ENCODE measurements around the gene TIMP3.

Gene TIMP3

DNA sequence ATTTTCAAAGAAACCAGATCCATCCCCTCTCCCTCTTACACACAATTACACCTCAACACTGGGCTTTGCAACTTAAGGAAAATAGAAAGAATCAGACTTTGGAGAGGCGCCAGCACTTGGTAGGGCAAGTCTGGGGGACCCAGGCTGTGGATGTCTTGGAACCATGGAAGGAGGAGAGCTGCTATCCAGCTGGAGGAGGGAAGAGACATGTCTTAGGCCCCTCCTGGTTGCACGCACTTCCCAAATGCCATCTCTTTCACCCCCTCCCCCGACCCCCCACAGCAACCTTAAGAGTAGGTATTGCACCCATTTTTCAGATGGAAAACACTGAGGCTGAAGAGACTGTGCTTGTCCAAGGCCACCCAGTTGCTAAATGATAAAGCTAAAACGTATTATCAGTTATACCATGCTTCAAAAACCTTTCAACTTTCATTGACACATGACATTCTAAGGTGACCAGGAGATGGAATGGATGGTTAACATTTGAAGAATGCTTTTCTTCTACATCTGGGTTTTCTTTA lies 3.9 kb downstream of the TIMP3 start:
- DNase-seq (ENCODE audit: extremely low read depth in 1 of 2, low read depth in 1 of 2): no peak

DNA sequence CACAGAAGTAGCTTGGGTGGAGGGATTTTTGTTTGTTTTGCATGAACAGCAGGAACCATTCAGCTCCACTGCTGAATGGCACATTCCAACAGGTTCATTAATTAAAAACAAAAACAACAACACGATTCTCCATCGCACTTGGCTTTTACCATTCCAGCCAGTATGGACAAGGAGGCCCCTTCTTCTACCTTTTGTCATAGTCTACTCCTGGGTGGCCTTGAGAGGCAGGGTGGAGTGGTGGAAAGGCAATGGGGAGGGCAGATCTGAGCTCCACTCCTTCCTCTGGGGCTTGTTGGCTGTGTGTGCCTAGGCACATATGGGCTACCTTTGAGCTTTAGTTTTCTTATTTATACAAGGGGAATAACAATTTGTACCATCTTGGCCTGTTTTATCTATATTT lies 4.8 kb downstream of the TIMP3 start:
- no peak for DNase-seq (ENCODE audit: extremely low read depth in 1 of 2, low read depth in 1 of 2)

DNA sequence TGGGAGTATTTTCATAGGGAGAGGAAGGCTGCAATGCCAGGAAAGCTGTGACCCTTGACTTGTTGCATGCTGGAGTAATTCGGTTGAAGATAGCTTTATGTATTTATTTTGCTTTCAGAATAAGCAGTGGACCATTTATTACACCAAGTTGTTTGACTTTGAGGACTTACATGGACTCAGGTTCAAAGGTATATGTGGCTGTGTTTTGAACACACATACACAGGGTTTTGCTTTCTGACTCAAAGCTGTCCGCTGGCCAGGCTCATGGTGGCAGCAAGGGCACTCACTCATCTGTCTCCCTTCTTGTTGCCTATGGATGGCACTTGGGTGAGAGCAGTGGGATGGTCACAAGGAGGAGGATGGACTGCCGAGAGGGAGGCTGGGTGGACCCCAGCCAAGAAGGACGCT lies 6.5 kb downstream of the TIMP3 start:
- DNase-seq (ENCODE audit: extremely low read depth in 1 of 2, low read depth in 1 of 2): no peak

DNA sequence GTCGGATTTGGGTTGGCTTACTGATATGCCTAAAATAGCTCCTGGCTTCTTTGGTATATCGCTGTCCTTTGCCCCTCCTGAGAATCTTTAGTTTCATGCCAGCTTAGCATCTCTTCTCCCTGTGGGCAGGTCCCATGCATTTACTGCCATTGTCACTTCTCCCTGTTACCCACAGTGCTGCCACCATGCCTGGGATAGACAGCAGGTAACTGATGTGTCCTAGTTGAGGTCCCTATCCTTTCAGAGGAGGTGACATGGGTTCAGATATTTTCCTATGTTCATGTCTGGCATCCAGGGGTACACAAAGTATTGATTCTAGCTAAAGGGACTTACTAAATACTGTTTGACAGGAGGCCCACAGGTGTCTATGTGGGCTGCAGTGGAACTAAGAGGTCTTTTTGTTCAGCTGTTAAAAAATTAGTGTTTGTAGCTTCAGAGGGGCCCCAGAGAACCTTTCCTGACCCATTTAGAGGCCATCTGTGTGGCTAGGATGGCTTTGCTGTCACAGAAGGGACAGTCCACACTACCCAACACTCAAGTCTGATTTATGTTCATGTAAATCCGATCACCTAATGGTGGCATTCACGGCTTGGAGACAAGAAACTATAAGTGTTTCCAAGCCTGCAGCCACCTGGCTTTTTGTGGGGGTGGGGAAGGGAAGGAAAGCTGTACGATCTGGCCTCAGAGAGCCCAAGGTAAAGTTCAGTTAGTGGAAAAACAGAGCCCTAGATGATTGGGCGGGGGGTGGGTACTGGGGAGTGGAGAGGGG lies 8.5 kb downstream of the TIMP3 start:
- no peak for DNase-seq (ENCODE audit: extremely low read depth in 1 of 2, low read depth in 1 of 2)

- no peak for DNase-seq (ENCODE audit: extremely low read depth in 1 of 2, low read depth in 1 of 2)
Measured at GRCh38 chr22:32810555-32811133, 9.1 kb downstream of the TIMP3 start.

- DNase-seq (ENCODE audit: extremely low read depth in 1 of 2, low read depth in 1 of 2): no peak
Measured at GRCh38 chr22:32811788-32812545, 10.5 kb downstream of the TIMP3 start.

DNA sequence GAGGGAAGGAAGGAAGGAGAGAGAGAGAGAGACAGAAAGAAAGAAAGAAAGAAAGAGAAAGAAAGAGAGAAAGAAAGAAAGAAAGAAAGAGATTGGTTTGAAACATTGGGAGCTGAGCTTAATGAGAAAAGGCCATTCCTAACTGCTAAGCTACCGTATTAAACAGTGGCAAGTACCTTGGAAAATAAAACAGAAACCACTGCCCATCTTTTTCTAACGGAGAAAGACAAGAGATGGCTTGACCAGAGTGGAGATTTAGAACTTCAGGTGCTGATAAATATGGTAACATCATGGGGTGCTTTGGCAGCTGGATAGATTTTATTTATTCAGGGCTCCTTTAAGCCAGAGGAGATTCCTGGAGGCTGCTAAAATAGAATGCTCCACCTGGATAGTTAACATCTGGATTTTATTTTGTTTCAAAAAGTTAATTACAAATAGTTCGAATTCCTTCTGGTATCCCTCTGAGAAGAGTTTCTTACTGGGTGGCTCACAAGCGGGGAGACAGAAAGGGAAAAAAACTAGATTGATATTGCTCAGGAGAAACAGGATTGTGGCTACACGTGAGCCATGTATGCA lies 12.9 kb downstream of the TIMP3 start:
- DNase-seq (ENCODE audit: extremely low read depth in 1 of 2, low read depth in 1 of 2): no peak

- DNase-seq (ENCODE audit: extremely low read depth in 1 of 2, low read depth in 1 of 2): no peak
Measured at GRCh38 chr22:32815059-32815458, 13.6 kb downstream of the TIMP3 start.

DNA sequence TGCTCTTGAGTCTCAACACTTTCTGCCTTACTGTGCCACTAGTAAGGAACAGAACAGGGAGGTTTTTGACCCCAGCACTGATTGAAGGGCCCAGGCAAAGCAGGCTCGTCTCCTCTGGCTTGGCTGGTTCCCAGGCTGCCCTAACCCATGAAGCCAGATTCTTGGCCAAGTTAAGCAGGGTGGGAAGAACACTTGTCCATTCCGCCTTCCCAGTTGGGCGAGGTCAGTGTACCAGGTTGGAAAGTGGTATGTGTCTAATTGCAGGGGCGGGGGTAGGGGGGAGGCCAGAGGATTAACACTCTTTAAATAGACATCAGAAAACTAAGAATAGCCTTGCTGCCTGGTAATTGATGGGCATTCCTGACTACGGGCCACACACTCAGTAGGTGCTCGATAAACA lies 14.4 kb downstream of the TIMP3 start:
- DNase-seq (ENCODE audit: extremely low read depth in 1 of 2, low read depth in 1 of 2): no peak

GRCh38 chr22:32817137-32817730 lies 15.7 kb downstream of the TIMP3 start:
- DNase-seq (ENCODE audit: extremely low read depth in 1 of 2, low read depth in 1 of 2): no peak

DNA sequence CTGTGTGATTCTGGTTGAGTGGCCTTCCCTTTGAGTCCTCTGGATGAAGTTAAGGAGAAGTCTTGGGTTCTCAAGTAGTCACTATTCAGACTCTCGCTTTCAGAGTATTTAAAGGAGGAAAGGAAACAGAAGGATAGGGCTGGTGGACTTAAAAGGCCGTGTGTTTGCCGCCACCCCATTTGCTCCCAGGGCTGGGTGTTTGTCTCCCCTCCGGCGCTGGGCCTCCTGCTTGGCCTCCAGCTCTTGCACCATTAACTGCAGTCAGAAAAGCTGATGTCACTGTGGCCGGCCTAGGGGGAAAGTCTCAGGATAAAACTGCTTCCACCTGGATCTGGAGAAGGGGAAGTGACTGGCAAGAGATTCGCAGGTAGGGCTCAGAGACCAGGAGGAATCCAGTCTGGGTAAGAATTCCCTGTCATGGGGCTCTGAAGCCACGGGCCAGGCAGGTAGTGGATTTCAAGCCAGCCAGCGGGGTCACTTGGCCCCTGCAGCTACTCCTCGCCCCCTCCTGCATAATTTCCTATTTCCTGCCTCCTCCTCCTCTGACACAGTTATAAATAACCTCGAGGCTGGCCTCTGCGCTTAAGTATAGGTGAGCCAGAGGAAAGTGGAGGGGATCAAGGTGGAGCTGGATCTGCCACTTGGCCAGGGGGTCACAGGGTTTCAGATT lies 17.1 kb downstream of the TIMP3 start:
- DNase-seq (ENCODE audit: extremely low read depth in 1 of 2, low read depth in 1 of 2): no peak

DNA sequence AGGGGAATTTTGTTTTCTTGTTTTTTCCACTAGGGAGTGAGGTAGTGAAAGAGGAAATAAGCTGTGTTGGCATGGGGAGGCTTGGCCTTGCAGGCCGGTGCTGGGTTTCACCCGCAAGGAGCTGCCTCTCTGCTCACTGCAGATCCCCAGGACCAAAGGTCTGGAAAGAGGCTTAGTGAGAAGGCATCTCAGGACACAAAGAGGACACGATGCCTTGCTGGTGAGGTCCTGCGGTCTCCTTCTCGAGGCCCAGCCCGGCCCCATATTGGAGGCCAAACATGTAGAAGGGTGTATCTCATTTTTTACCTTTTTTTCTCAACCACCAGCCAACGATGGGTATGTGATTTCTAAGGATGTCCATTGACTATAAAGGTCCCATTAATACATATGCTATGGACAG lies 17.6 kb downstream of the TIMP3 start:
- DNase-seq (ENCODE audit: extremely low read depth in 1 of 2, low read depth in 1 of 2): no peak

GRCh38 chr22:32820131-32821119 lies 18.9 kb downstream of the TIMP3 start:
- no peak for DNase-seq (ENCODE audit: extremely low read depth in 1 of 2, low read depth in 1 of 2)

DNA sequence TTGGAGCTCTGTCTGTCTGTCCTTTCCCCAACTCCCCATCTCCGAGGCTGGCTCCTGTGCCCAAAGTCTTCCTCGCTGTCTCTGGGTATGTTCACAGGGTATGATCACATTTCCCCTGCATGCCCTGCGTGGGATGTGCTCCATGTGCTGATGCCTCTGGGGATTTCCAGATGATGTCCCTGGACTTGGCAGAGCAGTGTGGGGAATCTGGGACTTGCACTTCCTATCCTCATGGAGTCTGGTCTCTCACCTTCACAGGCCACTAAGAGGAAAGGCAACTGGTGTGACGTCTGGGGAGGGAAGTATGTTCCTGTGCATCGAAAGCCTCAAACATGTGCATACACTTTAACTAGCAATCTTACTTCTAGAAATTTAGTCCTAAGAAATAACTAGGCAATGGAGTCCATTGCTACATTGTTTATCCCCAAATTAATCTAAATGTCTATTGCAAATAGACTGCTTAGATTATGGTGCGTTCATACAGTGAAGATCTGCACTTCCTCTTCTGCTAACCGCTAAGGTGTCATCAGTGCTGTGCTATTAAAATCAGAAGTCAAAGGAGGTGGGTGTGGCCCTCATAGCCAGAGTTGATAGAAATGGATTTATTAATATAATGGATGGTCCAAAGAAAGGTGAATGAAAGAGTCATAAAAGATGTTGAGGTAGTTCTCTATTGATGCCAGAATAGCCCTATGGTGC lies 20.8 kb downstream of the TIMP3 start:
- no peak for DNase-seq (ENCODE audit: extremely low read depth in 1 of 2, low read depth in 1 of 2)

DNA sequence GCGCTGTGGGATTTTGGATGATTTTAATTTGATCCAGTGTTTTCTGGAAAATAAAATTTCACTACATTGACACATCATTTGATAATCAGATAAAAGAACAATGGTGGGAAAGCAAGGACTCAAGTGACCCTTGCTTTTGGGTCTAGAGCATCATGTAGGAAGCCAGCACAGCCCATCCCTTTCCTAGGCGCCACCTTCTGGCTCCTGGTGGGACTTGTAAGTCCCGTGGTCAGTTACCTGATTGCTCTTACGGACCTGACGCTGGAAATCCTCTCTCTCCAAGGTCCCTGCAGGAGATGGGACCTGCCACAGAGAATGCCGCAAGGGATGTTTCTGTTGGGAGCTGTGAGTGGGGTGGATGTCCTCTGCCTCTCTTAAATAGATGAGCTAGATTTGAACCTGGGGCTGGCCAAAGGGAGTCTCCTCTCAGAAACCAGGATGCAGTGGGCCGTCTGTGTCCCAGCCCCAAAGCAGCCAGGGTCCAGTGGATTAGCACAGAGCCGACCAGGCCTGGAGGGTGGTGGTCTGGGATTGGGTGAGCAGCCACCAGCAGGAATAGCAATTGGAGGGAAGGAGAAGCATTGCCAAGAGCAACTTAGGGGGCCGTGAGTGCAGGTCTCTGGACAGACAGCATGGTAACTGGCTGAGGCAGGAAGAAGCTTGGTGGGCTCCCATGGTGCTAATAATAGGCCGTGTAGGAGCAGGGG lies 21.7 kb downstream of the TIMP3 start:
- no peak for DNase-seq (ENCODE audit: extremely low read depth in 1 of 2, low read depth in 1 of 2)

GRCh38 chr22:32824531-32825312 lies 23.2 kb downstream of the TIMP3 start:
- no peak for DNase-seq (ENCODE audit: extremely low read depth in 1 of 2, low read depth in 1 of 2)

DNA sequence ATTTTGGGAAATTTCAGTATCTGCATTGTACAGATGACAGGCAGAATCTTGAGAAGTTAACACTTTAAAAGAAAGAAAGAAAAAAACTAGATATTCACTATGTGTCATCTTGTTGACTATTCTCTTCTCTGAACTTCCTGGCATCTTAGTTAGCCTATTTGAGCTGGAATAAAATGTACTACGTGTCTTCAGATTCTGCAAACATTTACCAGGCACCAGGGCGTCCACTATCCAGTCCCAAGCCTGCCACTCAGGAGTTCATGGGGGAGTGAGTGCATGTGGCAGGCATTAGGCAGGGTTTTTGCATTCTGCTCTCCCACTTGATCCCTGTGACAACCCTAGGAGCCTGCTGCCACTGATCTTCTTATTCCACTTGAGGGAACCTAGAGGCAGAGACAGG lies 25.0 kb downstream of the TIMP3 start:
- DNase-seq (ENCODE audit: extremely low read depth in 1 of 2, low read depth in 1 of 2): no peak

All from activated CD8-positive, alpha-beta memory T cell treated with anti-CD3 and anti-CD28 coated beads for 1 hour (primary cell).